ENCODE measurements around the gene PCK1.

DNA sequence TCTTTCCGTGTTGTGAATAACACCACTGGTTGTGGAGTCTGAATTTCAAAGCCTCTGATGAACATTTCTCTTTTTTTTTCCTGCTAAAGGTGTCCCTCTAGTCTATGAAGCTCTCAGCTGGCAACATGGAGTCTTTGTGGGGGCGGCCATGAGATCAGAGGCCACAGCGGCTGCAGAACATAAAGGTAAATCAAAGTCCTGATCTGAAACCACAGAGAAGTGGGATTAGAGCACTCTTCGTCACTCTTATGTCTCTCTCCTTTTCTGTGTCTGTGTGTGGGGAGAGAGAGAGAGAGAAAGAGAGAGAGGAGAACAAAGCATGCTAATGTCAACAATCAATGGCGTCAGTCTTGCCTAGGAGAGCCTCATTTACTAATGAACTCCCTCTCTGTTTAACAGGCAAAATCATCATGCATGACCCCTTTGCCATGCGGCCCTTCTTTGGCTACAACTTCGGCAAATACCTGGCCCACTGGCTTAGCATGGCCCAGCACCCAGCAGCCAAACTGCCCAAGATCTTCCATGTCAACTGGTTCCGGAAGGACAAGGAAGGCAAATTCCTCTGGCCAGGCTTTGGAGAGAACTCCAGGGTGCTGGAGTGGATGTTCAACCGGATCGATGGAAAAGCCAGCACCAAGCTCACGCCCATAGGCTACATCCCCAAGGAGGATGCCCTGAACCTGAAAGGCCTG is 4.2 kb downstream of the PCK1 start:
- TF ChIP-seq, protein P1, sequence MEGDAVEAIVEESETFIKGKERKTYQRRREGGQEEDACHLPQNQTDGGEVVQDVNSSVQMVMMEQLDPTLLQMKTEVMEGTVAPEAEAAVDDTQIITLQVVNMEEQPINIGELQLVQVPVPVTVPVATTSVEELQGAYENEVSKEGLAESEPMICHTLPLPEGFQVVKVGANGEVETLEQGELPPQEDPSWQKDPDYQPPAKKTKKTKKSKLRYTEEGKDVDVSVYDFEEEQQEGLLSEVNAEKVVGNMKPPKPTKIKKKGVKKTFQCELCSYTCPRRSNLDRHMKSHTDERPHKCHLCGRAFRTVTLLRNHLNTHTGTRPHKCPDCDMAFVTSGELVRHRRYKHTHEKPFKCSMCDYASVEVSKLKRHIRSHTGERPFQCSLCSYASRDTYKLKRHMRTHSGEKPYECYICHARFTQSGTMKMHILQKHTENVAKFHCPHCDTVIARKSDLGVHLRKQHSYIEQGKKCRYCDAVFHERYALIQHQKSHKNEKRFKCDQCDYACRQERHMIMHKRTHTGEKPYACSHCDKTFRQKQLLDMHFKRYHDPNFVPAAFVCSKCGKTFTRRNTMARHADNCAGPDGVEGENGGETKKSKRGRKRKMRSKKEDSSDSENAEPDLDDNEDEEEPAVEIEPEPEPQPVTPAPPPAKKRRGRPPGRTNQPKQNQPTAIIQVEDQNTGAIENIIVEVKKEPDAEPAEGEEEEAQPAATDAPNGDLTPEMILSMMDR (IDR thresholded peaks at IDR 0.05), result no peak
- TF ChIP-seq POLR2A (IDR thresholded peaks at IDR 0.05) (no peak), EP300 (IDR thresholded peaks at IDR 0.05; ENCODE audit: low read depth) (no peak)
